Measurements from ENCODE around the gene BCAT1. TPM values are rescaled to one million over a fixed set of nuclear protein-coding genes. Genes with fewer than 3 reads are reported as not detected.

The BCAT1 gene
- total RNA-seq, 1 experiment from 2014 or later = 5.8 TPM

DNA sequence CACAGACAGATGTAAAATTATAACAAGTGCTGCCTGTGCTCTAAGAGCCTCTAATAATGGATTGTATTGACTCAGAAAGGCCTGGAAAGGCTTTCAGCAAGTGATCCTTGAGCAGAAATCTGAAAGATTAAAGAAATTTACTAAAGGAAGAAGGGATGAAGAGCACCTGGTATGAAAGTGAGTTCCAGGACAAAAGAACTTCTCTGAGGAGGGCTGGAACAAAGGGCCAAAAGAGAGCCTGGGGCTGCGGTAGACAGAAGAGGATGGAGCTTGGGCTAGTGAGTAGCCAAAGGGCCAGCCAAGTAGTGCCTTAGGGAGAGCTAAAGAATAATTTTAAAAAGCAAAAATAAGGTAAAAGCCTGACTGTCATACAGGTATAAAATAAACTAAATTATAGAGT is 44.0 kb downstream of the BCAT1 start:
- TF ChIP-seq, protein P1, sequence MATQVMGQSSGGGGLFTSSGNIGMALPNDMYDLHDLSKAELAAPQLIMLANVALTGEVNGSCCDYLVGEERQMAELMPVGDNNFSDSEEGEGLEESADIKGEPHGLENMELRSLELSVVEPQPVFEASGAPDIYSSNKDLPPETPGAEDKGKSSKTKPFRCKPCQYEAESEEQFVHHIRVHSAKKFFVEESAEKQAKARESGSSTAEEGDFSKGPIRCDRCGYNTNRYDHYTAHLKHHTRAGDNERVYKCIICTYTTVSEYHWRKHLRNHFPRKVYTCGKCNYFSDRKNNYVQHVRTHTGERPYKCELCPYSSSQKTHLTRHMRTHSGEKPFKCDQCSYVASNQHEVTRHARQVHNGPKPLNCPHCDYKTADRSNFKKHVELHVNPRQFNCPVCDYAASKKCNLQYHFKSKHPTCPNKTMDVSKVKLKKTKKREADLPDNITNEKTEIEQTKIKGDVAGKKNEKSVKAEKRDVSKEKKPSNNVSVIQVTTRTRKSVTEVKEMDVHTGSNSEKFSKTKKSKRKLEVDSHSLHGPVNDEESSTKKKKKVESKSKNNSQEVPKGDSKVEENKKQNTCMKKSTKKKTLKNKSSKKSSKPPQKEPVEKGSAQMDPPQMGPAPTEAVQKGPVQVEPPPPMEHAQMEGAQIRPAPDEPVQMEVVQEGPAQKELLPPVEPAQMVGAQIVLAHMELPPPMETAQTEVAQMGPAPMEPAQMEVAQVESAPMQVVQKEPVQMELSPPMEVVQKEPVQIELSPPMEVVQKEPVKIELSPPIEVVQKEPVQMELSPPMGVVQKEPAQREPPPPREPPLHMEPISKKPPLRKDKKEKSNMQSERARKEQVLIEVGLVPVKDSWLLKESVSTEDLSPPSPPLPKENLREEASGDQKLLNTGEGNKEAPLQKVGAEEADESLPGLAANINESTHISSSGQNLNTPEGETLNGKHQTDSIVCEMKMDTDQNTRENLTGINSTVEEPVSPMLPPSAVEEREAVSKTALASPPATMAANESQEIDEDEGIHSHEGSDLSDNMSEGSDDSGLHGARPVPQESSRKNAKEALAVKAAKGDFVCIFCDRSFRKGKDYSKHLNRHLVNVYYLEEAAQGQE (IDR thresholded peaks at IDR 0.05; ENCODE audit: insufficient read depth in 1 of 2, low read depth in 2 of 2, low read length in 1 of 2) = no peak
- TF ChIP-seq, protein P2, sequence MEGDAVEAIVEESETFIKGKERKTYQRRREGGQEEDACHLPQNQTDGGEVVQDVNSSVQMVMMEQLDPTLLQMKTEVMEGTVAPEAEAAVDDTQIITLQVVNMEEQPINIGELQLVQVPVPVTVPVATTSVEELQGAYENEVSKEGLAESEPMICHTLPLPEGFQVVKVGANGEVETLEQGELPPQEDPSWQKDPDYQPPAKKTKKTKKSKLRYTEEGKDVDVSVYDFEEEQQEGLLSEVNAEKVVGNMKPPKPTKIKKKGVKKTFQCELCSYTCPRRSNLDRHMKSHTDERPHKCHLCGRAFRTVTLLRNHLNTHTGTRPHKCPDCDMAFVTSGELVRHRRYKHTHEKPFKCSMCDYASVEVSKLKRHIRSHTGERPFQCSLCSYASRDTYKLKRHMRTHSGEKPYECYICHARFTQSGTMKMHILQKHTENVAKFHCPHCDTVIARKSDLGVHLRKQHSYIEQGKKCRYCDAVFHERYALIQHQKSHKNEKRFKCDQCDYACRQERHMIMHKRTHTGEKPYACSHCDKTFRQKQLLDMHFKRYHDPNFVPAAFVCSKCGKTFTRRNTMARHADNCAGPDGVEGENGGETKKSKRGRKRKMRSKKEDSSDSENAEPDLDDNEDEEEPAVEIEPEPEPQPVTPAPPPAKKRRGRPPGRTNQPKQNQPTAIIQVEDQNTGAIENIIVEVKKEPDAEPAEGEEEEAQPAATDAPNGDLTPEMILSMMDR (IDR thresholded peaks at IDR 0.05) = no peak
- TF ChIP-seq TCF7L2 (IDR thresholded peaks at IDR 0.05; ENCODE audit: low read depth, low read length) (no peak), POLR2AphosphoS5 (IDR thresholded peaks at IDR 0.05; ENCODE audit: low read depth, low read length) (no peak), SIN3A (IDR thresholded peaks at IDR 0.05; ENCODE audit: borderline replicate concordance, insufficient read depth, low read depth, low read length) (no peak)
- no peaks in the 10 kb centered on the region for H3K4me1 ChIP-seq (ENCODE audit: control insufficient read depth, insufficient read depth, low read length)
- no peaks in the 10 kb centered on the region for H3K9me3 ChIP-seq (ENCODE audit: control insufficient read depth, insufficient read depth, low read depth, low read length)
- ChIA-PET POLR2A (no interaction called here), CTCF (no interaction called here)
- ATAC-seq = no peak
- no peak for DNase-seq (ENCODE audit: low read depth, low spot score)
- no peaks in the 10 kb centered on the region for H3K27me3 ChIP-seq (ENCODE audit: control insufficient read depth, insufficient read depth, low read length)
- H3K4me3 ChIP-seq (ENCODE audit: low read depth in 2 of 2, low read length in 2 of 2) = no peak overlapping the region
- H3K36me3 ChIP-seq (ENCODE audit: control insufficient read depth, insufficient read depth, low read length) = no peaks in the 10 kb centered on the region
- BruUV-seq (replicated peaks) = no TSS peak
- no peak overlapping the region for H3K27ac ChIP-seq (ENCODE audit: low read length)
- intact Hi-C loops (cut with micrococcal nuclease; ENCODE audit: unreplicated experiment) (no loop called here), in situ Hi-C loops (cut with HindIII; ENCODE audit: low pct_unique_long_range_greater_than_20kb, low sequenced_read_pairs) (no loop called here)

DNA sequence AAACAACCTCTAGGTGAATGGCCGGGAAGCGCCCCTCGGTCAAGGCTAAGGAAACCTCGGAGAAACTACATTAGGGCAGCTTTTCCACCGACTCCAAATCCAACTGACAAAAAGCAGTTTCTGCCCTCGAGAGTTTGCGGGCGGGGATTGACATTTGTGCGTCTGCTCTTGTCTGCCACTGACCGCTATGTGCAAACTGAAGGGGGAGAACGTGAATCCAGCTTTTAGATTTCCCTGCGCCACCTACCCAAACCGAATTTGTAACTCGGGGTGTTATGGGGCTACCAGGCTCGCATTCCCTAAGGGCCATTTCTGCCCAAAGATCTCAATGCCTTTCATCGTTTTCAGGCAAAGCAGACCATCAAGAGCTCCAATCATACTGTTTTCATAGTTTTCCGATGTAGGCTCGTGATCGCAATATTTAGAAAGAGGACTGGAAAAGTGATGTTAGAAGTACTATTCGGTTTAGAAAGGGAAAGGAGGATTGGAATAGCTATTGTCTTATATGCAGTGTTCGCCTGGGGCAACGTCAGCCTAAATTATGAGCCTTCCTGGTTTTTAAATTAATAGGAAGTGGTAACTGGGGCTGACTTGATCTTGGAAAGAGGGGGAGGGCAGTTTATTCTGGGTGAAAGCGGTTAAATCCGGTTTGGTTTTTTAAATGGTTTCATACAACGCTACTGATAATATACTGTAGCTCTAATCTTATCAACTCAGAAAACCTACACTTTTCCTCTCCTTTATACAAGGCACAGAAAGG is 45.4 kb downstream of the BCAT1 start:
- CTCF ChIA-PET = no interaction called here
- Histone ChIP-seq H3K27me3 (ENCODE audit: control insufficient read depth, insufficient read depth, low read length) (no peaks in the 10 kb centered on the region), H3K27ac (ENCODE audit: low read length) (no peak overlapping the region), H3K36me3 (ENCODE audit: control insufficient read depth, insufficient read depth, low read length) (no peaks in the 10 kb centered on the region), H3K4me1 (ENCODE audit: control insufficient read depth, insufficient read depth, low read length) (no peaks in the 10 kb centered on the region), H3K4me3 (ENCODE audit: low read depth in 2 of 2, low read length in 2 of 2) (no peak overlapping the region), H3K9me3 (ENCODE audit: control insufficient read depth, insufficient read depth, low read depth, low read length) (no peaks in the 10 kb centered on the region)
- no peak for DNase-seq (ENCODE audit: low read depth, low spot score)
- in situ Hi-C loops (cut with HindIII; ENCODE audit: low pct_unique_long_range_greater_than_20kb, low sequenced_read_pairs) = no loop called here
- no TSS peak for BruUV-seq (replicated peaks)
- ATAC-seq = no peak
- TF ChIP-seq TCF7L2 (IDR thresholded peaks at IDR 0.05; ENCODE audit: low read depth, low read length) = no peak
- TF ChIP-seq, protein P1 (IDR thresholded peaks at IDR 0.05; ENCODE audit: insufficient read depth in 1 of 2, low read depth in 2 of 2, low read length in 1 of 2) = no peak
- no peak for TF ChIP-seq POLR2AphosphoS5 (IDR thresholded peaks at IDR 0.05; ENCODE audit: low read depth, low read length)
- no peak for TF ChIP-seq SIN3A (IDR thresholded peaks at IDR 0.05; ENCODE audit: borderline replicate concordance, insufficient read depth, low read depth, low read length)
- TF ChIP-seq, protein P2 (IDR thresholded peaks at IDR 0.05) = no peak
- POLR2A ChIA-PET = no interaction called here
- intact Hi-C loops (cut with micrococcal nuclease; ENCODE audit: unreplicated experiment) = no loop called here
